ENCODE data around the gene RAB11FIP5.

The RAB11FIP5 gene

GRCh38 chr2:73032702-73033097 is 80.0 kb downstream of the RAB11FIP5 start:
- DNase-seq (ENCODE audit: low read depth), result no peak

DNA sequence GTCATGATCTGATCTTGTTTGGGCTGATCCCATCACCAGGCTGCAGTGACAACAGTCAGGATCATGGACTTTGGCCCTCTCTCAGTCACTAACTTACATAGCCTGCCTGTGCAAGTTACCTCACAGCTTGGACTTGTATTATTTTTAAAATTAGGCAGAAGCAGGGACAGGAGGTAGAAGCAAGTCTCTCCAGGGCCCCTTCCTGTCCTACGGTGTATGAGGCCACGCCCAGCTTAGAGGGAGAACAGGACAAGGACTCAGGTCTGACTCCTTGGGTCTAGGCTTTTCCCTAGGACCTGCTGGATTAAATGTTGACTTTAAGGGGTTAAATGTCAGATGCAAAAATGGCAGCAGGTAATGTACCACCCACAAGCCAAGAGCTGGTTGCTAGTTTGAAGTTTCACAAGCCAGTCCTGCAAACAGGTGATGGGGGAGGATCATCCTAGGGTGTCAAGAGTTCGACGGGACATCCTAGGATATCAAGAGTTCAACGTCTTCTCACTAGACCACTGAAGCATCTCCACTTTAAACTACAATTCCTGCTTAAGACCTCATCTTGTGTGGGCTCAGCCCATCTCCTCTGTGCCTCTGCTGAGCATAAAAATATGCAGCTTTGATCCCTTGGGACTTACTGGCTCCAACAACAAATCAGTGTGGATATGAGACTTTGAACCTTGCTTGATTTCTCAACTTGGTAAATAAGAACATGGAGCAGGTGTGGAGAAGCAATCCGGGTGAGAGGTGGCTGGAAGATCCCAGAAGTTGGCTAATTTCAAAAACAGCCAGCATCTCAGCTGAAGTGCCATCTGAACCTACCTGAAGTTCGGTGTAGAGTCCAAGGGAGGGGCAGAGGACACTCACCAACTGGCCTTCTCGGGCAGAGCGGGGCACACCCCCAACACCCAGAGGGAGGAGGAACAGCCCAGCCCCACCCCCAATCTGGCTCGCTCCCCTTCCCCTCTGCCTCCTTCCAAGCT is 80.7 kb downstream of the RAB11FIP5 start:
- no peak for DNase-seq (ENCODE audit: low read depth)

DNA sequence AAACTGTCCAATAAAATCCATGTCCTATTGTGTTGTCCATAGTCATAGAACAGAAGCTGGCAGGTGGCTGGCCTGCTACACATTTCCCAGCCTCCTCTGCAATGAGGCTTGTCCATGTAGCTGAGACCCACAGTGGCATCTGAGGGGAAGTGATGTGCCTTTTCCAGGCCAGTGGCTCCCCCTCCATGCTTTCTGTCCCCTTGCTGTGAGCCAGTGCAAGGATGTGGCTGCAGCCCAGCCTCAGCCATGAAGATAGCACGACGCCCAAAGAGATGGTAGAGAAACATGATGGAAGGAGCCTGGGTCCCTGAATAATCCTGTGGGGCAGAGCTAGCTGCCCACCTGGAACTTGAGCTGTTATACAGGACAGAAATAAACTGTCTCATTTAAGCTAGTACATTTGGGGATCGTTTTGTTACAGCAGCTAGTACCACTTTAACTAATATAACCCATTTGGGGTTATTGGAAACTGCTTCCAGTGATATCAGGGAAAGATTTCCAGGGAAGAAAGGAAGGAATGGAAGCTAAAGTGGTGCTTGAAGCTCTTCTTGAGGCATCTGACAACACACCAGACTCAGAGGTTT is 81.6 kb downstream of the RAB11FIP5 start:
- no peak for DNase-seq (ENCODE audit: low read depth)

DNA sequence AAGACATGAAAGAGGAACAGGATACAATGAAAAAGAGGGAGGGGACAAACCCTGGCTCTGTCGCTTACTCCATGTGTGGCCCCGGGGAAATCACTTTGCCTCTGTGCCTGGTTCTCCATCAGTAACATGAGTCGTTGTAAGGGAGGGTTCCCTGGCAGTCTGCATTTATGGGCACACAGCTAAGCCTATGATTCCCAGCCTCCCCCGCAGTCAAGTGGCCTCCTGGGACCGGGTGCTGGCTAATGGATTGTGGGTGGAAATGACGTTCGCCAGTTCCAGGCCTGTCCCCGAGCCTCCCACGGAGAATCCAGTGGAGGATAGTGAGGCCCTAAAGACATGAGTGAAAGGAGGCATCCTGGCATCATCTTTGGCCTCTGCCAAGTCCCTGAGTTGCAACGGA is 83.9 kb downstream of the RAB11FIP5 start:
- DNase-seq (ENCODE audit: low read depth), result peak; percentile 27

DNA sequence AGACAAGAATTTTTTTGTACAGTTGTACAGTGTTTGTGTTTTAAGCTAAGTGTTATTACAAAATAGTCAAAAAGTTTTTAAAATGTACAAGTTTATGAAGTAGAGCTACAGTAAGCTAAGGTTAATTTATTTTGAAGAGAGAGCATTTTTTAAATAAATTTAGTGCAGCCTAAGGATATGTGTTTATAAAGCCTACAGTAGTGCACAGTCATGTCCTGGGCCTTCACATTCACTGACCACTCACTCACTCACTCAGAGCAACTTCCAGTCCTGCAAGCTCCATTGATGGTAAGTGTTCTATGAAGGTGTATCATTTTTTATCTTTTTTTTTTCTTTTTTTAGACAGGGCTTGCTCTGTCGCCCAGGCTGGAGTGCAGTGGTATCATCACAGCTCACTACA is 85.4 kb downstream of the RAB11FIP5 start:
- no peak for DNase-seq (ENCODE audit: low read depth)

DNA sequence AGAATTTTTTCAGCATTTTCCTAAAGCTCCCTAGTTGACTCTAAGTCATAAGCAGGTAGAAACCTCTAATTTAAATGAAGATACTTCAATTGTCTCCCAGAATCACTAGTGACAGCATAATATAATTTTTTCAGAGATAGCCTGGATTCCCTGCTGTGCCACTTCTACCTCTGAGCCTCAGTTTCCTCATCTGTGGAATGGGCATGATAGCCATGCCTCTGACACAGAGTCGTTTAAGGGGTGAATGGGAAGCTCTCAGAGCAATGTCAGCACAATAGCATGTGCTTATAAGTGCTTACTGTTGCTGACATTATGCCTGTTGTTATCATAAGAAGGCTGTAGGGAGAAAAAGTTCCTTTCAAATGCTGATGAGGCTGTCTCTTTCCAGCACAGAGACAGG is 89.3 kb downstream of the RAB11FIP5 start:
- DNase-seq (ENCODE audit: low read depth), result no peak
